ENCODE data around the gene WNT3A. TPM values are rescaled to one million over a fixed set of nuclear protein-coding genes. Genes with fewer than 3 reads are reported as not detected.

The WNT3A gene
- polyA plus RNA-seq, 3 donors = not detected

GRCh38 chr1:228046421-228047182 lies 39.8 kb downstream of the WNT3A start:
- Histone ChIP-seq H3K4me3 (replicated peaks in 1 of 3; ENCODE audit: low read depth in 2 of 3, low read length in 3 of 3) (no peak overlapping the region), H3K27ac (ENCODE audit: low read depth in 1 of 2, low read length in 2 of 2) (no peak overlapping the region), H3K4me2 (replicated peaks; ENCODE audit: extremely low read depth, low read length, poor library complexity, severe bottlenecking) (no peak overlapping the region), H3K36me3 (replicated peaks in 1 of 2; ENCODE audit: control insufficient read depth in 1 of 2, insufficient read depth in 2 of 2, low read length in 2 of 2) (no peaks in the 10 kb centered on the region), H3K27me3 (ENCODE audit: control insufficient read depth in 2 of 2, insufficient read depth in 2 of 2, low read length in 2 of 2) (peaks cover 0 to 2% of the 10 kb centered on the region in 2 donors), H2AFZ (ENCODE audit: insufficient read depth, low read depth, low read length, poor library complexity, severe bottlenecking) (no peak overlapping the region), H4K20me1 (ENCODE audit: insufficient read depth, low read length) (no peaks in the 10 kb centered on the region), H3K4me1 (ENCODE audit: control insufficient read depth in 1 of 2, insufficient read depth in 2 of 2, low read length in 2 of 2) (no peaks in the 10 kb centered on the region), H3K9ac (ENCODE audit: insufficient read depth, low read length, poor library complexity, severe bottlenecking) (no peak overlapping the region), H3K79me2 (ENCODE audit: insufficient read depth, low read length) (no peaks in the 10 kb centered on the region), H3K9me3 (replicated peaks in 1 of 2; ENCODE audit: control insufficient read depth in 1 of 2, insufficient read depth in 1 of 2, low read length in 2 of 2) (no peaks in the 10 kb centered on the region)
- DNase-seq = no peak
- TF ChIP-seq CTCF (IDR thresholded peaks at IDR 0.05) = no peak
- peaks cover 3 to 10% (median 10%) of the 10 kb centered on the region in 3 donors for H3K27me3 Mint-ChIP-seq (ENCODE audit: low read depth in 3 of 3)
- H3K4me1 Mint-ChIP-seq = peaks cover 2% of the 10 kb centered on the region
- H3K4me3 Mint-ChIP-seq = no peak overlapping the region
- H3K36me3 Mint-ChIP-seq = no peaks in the 10 kb centered on the region
- H3K27ac Mint-ChIP-seq = no peak overlapping the region
- intact Hi-C loops (cut with micrococcal nuclease) = no loop called here
- WGBS (ENCODE audit: insufficient coverage) = 89% methylated on average over 8 of the region's 8 CpGs
- H3K9me3 Mint-ChIP-seq = peaks cover 0 to 6% (median 3%) of the 10 kb centered on the region in 7 donors

DNA sequence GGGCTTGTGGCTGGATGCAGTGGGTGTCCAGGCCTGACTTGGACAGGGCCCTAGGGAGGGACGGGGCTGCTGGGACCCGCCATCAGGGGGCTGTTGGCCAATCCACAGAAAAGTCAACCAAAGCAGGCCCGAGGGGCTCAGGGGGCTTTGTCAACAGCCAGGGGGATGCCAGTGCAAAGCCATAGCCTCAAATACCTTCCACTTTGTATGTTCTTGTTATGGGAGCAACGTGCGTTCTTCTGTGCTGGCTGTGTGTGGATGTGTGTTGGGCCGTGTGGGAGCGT lies 40.3 kb downstream of the WNT3A start:
- H3K4me3 Mint-ChIP-seq = no peak overlapping the region
- Histone ChIP-seq H3K27ac (ENCODE audit: low read depth in 1 of 2, low read length in 2 of 2) (no peak overlapping the region), H3K4me3 (replicated peaks in 1 of 3; ENCODE audit: low read depth in 2 of 3, low read length in 3 of 3) (no peak overlapping the region), H2AFZ (ENCODE audit: insufficient read depth, low read depth, low read length, poor library complexity, severe bottlenecking) (no peak overlapping the region), H4K20me1 (ENCODE audit: insufficient read depth, low read length) (no peaks in the 10 kb centered on the region), H3K4me2 (replicated peaks; ENCODE audit: extremely low read depth, low read length, poor library complexity, severe bottlenecking) (no peak overlapping the region), H3K79me2 (ENCODE audit: insufficient read depth, low read length) (no peaks in the 10 kb centered on the region), H3K36me3 (replicated peaks in 1 of 2; ENCODE audit: control insufficient read depth in 1 of 2, insufficient read depth in 2 of 2, low read length in 2 of 2) (no peaks in the 10 kb centered on the region), H3K9me3 (replicated peaks in 1 of 2; ENCODE audit: control insufficient read depth in 1 of 2, insufficient read depth in 1 of 2, low read length in 2 of 2) (no peaks in the 10 kb centered on the region), H3K27me3 (ENCODE audit: control insufficient read depth in 2 of 2, insufficient read depth in 2 of 2, low read length in 2 of 2) (no peaks in the 10 kb centered on the region), H3K9ac (ENCODE audit: insufficient read depth, low read length, poor library complexity, severe bottlenecking) (no peak overlapping the region), H3K4me1 (ENCODE audit: control insufficient read depth in 1 of 2, insufficient read depth in 2 of 2, low read length in 2 of 2) (no peaks in the 10 kb centered on the region)
- peaks cover 0 to 6% (median 3%) of the 10 kb centered on the region in 7 donors for H3K9me3 Mint-ChIP-seq
- H3K27me3 Mint-ChIP-seq (ENCODE audit: low read depth in 3 of 3) = peaks cover 3 to 12% (median 10%) of the 10 kb centered on the region in 3 donors
- TF ChIP-seq CTCF (IDR thresholded peaks at IDR 0.05) = no peak
- intact Hi-C loops (cut with micrococcal nuclease) = no loop called here
- H3K36me3 Mint-ChIP-seq = no peaks in the 10 kb centered on the region
- no peak for DNase-seq
- peaks cover 2% of the 10 kb centered on the region for H3K4me1 Mint-ChIP-seq
- no peak overlapping the region for H3K27ac Mint-ChIP-seq
- 94% methylated on average over 7 of the region's 7 CpGs for WGBS (ENCODE audit: insufficient coverage)
